ENCODE measurements around the gene BCKDHA.
"Not testable (repeated sequence)": the region's sequence is repeated elsewhere in the genome, so short reads cannot be mapped to it uniquely, and the experiment has no call there.

The BCKDHA gene

GRCh38 chr19:41425174-41426115 lies 27.8 kb downstream of the BCKDHA start:
- DNase-seq (ENCODE audit: low read depth in 2 of 2), result no peak

DNA sequence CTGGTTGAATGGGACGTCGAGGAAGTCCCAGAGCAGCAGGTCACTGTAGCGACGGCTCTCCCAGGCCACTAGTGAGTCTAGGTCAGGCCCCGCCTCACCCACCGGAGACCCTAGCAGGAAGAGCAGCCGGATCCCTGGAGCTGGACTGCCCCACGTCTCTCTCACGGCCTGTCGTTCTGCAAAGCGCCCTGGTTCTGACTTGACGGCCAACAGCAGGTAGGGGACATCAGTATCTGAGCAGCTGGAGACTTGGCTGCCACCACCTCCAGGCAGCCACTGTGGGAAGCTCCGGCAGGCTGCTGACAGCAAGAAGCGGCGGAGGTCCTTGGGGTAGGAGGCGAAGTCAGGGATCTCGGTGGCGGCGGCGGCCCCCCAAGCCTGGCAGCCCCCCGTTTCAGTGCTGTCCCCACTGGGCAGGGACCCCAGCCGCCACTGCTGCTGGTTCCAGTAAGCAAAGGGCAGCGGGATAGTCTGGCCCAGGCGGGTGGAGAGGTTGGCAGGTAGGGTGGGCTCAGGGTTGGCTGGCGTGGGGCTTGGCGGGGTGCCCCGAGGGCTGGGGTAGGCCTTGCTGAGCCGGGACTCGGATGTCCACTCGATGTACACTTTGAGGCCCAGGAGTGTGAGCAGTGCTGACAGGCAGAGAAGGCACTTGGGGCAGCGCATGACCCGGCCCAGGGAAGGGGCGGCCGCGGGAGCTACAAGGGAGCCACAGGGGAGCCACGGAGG lies 28.7 kb downstream of the BCKDHA start:
- no peak for DNase-seq (ENCODE audit: low read depth in 2 of 2)

DNA sequence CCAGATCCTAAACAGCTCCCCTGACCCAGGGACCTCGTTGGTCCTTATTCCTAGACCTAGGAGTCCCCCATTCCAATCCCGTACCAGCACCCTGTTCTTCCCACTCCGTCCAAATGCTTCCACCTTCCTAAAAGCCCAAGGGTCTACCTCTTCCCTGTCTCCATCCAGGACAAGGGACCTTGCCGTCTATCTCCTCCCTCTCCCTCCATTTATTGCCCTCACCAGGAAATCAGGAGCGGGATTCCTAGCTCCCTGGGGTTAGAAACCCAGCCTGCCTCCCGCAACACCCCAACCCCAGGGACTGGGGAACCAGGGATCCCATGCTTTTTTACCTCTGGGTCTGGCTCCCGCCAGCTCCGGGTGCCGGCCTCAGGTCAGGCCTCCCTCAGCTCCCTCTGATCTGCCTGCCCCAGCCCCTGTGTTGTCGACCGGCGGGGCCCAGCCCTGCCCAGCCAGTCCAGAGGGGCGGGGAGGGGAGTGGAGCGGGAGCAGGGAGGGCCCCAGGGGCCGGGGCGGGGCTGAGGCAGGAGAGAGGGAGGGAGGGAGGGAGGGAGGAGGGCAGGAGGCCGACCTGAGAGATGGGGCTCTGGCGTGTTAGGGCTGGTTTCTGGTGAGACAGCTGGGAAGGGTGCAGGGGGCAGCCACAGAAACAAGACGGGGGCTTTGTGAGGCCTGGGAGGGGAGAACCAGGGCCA lies 29.5 kb downstream of the BCKDHA start, which contains the start of gene B3GNT8:
TSS of gene B3GNT8 (minus strand) at position 423 of the 695 bp plus-strand sequence. CDS start 596 bp downstream, outside the sequence.
- DNase-seq (ENCODE audit: low read depth in 2 of 2), result no peak

DNA sequence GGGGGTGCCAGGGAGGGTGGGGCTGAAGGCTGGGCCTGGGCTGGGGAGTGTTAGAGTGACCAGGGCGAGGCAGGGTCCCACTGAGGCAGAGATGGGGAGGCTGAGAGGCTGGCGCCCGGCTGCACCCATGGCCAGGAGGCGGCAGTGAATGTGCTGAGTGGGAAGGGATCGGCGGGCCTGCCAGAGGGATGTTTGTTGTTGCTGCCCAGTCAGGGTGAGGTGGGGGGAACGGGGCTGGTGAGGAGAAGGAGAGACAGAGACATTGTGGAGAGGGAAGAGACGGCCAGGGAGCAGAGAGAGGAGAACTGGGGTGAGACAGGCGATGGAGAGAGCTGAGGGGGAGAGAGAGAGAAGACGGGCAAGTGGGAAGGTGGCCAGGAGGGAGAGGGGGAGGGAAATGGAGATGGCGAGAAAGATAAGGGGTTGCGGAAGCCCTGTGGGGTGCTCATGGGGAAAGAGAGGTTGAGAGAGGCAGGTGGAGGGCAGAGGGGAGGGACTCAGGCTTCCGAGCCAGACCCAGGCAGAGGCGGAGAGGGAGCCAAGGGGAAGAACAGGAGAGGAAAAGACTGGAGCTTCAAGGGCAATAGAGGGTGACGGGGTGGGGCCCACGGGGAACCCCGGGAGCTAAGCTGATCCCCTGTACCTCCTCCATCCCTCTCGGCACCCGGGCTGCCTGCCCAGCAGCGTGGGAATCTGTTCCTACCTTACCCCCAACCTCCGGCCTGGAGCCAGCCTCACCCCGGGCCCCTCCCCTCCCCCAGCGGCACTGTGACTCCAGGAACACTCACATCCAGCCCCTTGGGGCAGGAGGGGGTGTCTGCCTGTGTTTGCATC lies 30.2 kb downstream of the BCKDHA start:
- DNase-seq (ENCODE audit: low read depth in 2 of 2), result peak in 1 of 2 donors; percentile 16

GRCh38 chr19:41428481-41428859 lies 30.9 kb downstream of the BCKDHA start:
- DNase-seq (ENCODE audit: low read depth in 2 of 2), result no peak

- no peak for DNase-seq (ENCODE audit: low read depth in 2 of 2)
These were observed 33.3 kb downstream of the BCKDHA start for GRCh38 chr19:41430922-41431321.

GRCh38 chr19:41431426-41432386 lies 34.1 kb downstream of the BCKDHA start:
- no peak for DNase-seq (ENCODE audit: low read depth in 2 of 2)

GRCh38 chr19:41433171-41433570 lies 35.6 kb downstream of the BCKDHA start:
- no peak for DNase-seq (ENCODE audit: low read depth in 2 of 2)

DNA sequence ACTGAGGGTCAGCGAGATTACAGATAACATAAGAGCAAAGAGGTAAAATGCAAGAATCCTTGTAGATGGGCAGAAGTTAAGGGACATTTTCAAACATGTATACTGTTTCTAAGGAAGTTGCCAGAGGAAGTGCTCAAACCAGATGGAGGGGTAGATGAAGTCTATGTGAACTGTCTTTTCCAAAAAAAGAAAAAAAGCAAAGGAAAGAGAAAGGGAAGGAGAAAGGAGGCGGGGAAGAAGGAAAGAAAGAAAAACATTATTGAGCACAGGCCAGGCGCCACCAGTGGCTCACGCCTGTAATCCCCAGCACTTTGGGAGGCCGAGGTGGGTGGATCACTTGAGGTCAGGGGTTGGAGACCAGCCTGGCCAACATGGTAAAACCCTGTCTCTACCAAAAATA lies 36.8 kb downstream of the BCKDHA start:
- no peak for DNase-seq (ENCODE audit: low read depth in 2 of 2)

GRCh38 chr19:41435376-41435775 lies 37.8 kb downstream of the BCKDHA start:
- DNase-seq (ENCODE audit: low read depth in 2 of 2), result not testable (repeated sequence)

DNA sequence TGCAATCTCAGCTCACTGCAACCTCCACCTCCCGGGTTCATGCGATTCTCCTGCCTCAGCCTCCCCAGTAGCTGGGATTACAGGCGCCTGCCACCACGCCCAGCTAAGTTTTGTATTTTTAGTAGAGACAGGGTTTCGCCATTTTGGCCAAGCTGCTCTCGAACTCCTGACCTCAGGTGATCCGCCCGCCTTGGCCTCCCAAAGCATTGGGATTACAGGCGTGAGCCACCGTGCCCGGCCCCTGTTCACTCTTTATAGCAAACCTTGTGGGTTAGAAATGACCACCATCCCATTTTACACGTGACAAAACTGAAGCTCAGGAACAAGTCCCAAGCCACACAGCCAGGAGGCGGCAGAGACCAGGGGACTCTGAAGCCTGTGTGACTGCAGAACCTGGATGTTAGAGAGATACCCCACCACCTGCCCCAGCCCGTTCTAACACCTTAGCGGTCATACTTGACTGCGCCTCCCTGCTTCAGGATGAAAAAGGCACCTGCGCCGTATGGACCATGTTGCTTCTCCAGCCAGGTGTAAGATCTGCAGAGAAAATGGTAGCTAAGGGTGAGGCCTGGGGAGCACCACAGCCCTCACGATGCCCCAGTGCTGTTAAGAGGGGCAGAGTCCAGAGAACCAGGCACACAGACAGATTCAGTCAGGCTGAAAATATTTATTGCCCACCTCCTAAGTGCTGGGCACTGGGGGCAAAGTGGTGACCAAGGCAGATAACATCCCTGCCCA lies 38.5 kb downstream of the BCKDHA start:
- DNase-seq (ENCODE audit: low read depth in 2 of 2), result no peak

- no peak for DNase-seq (ENCODE audit: low read depth in 2 of 2)
These were observed 39.0 kb downstream of the BCKDHA start for GRCh38 chr19:41436674-41436951.

GRCh38 chr19:41437944-41438574 lies 40.4 kb downstream of the BCKDHA start:
- no peak for DNase-seq (ENCODE audit: low read depth in 2 of 2)

- DNase-seq (ENCODE audit: low read depth in 2 of 2), result peak; percentile 85 to 91
These were observed 42.0 kb downstream of the BCKDHA start, which contains the start of gene DMAC2 for GRCh38 chr19:41439441-41440222. Gene DMAC2 (minus strand): TSS chr19:41439912. CDS start chr19:41439899, 13 bp downstream.

- no peak for DNase-seq (ENCODE audit: low read depth in 2 of 2)
These were observed 43.8 kb downstream of the BCKDHA start for GRCh38 chr19:41441321-41441945.

DNA sequence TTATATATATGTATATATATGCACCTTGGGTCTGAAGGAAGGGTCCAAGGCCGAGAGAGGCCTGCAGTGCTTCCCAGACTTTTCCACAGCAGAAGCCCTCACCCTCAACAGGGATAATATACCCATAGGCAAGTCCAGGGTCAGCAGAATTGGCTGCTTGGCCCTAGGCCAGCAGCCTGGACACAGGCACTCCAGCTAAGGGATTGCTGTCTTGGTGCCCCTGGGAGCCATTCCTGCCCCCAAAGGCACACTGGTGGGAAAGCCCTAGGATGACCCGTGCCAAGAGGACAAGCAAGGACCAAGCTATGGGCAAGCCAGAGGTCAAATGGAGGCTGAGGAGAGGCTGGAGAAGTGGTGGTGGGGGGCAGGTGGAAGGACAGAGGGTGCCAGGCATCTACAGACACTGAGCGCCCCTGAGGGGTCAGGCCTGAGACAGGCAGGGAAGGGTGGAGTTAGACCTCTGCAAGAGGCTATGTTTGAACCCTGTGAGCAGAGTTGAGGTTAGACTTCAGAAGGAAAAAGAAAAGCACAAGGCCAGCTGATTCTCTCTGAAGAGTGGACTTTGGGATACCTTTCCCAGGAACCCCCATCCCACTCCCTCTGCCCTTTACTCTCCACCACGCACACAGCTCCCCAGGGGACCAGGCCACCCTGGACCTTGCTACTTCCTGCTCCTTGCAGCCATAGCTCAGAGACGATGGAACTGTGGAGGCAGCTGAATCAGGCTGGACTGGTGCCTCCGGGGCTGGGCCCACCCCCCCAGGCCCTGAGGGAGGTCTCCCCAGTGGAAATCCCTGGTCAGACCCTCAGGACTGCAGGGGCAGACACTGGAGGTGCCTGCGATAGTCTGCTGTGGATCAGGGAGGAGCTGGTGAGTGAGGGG lies 45.1 kb downstream of the BCKDHA start, which contains the start of gene ERICH4:
TSS of gene ERICH4 (plus strand) at position 684 of the 883 bp plus-strand sequence. CDS start at position 698, 14 bp downstream.
- DNase-seq (ENCODE audit: low read depth in 2 of 2), result no peak
